PFSK-1 (cell line): ENCODE measurements around the gene ST6GALNAC3.

Experiments
- FOXP2 ChIP-seq: optimal IDR thresholded peaks from 2 replicates; pipeline ENCODE3; 2011; ENCODE audit warnings: borderline replicate concordance, control low read depth, inconsistent platforms; ENCODE audit not compliant: insufficient read depth; ENCODE audit errors: extremely low read length, extremely low read depth
- POLR2AphosphoS5 ChIP-seq: IDR thresholded peaks from 2 replicates; pipeline ENCODE4 v1.6.1; 2012; ENCODE audit warnings: low read depth, mild to moderate bottlenecking, control low read depth, low read length, moderate library complexity
- REST ChIP-seq, 2 experiments: IDR thresholded peaks; 2 replicates each; pipeline versions ENCODE4 v1.6.1 to v1.8.0; 2011 to 2012; ENCODE audit warnings: low read depth in 2 of 2, low read length in 2 of 2, control low read depth in 1 of 2, inconsistent platforms in 1 of 2, mild to moderate bottlenecking in 1 of 2, moderate library complexity in 1 of 2; ENCODE audit not compliant: insufficient read depth in 1 of 2
- SIN3A ChIP-seq: IDR thresholded peaks from 2 replicates; pipeline ENCODE4 v1.6.1; 2012; ENCODE audit warnings: mild to moderate bottlenecking, low read length, moderate library complexity, borderline replicate concordance; ENCODE audit not compliant: insufficient read depth
- TAF1 ChIP-seq: IDR thresholded peaks from 2 replicates; pipeline ENCODE4 v1.6.1; 2012; ENCODE audit warnings: low read length, control low read depth, borderline replicate concordance; ENCODE audit not compliant: insufficient read depth

- TF ChIP-seq POLR2AphosphoS5 (no peak), SIN3A (no peak), TAF1 (no peak), REST (IDR thresholded peaks at IDR 0.05; ENCODE audit: insufficient read depth in 1 of 2, low read depth in 2 of 2, low read length in 2 of 2) (no peak), FOXP2 (no peak)
Observed at GRCh38 chr1:76622774-76623528, 548.4 kb downstream of the ST6GALNAC3 start.
